Measurements from ENCODE around the gene TACO1. TPM values are rescaled to one million over a fixed set of nuclear protein-coding genes. Genes with fewer than 3 reads are reported as not detected.

TACO1 gene
- total and polyA plus RNA-seq, 9 of the 15 experiments (the other 6 are each of a cell fraction or from before 2014, with no cell fraction given): 10.3 to 41.6 (median 30.9) TPM

- TF ChIP-seq PRDM10 (IDR thresholded peaks at IDR 0.05; ENCODE audit: partially characterized antibody) (no peak), RBM22 (IDR thresholded peaks at IDR 0.05; ENCODE audit: low read depth, low read length, poor library complexity, severe bottlenecking) (peak; percentile 28), RFX7 (CRISPR knock-in tag; IDR thresholded peaks at IDR 0.05) (no peak), MTA3 (IDR thresholded peaks at IDR 0.05; ENCODE audit: borderline replicate concordance) (peak; percentile 24; the same call in 1 of the 2 replicates), PREB (CRISPR knock-in tag; IDR thresholded peaks at IDR 0.05) (no peak), SMAD2 (IDR thresholded peaks at IDR 0.05; ENCODE audit: low read depth, low read length) (no peak), MEF2A (IDR thresholded peaks at IDR 0.05; ENCODE audit: control insufficient read depth, low read depth, low read length) (no peak), E2F3 (CRISPR knock-in tag; IDR thresholded peaks at IDR 0.05) (no peak), CEBPZ (IDR thresholded peaks at IDR 0.05; ENCODE audit: borderline replicate concordance, low read depth, low read length) (no peak), HDAC1 (IDR thresholded peaks at IDR 0.05) (peak in 1 of 2 experiments; percentile 35; a peak in 2 of 4 replicates), THAP12 (CRISPR knock-in tag; IDR thresholded peaks at IDR 0.05) (0 out of 2 replicates have a peak, but pooled peaks have one; percentile 26), CBFA2T3 (IDR thresholded peaks at IDR 0.05) (no peak), MIER1 (IDR thresholded peaks at IDR 0.05; ENCODE audit: low read depth) (no peak), SAP30 (IDR thresholded peaks at IDR 0.05; ENCODE audit: borderline replicate concordance, insufficient read depth, low read depth, low read length, poor library complexity, severe bottlenecking) (peak; percentile 27), MYBL2 (IDR thresholded peaks at IDR 0.05; ENCODE audit: low read depth) (no peak), MYBL2 (CRISPR knock-in tag; IDR thresholded peaks at IDR 0.05; ENCODE audit: borderline replicate concordance) (no peak)
These were observed 22.1 kb downstream of the TACO1 start (continued) for GRCh38 chr17:63622574-63623390.

Measured in K562 (cell line).